Measurements from ENCODE around the gene MORC3. TPM values are rescaled to one million over a fixed set of nuclear protein-coding genes. Genes with fewer than 3 reads are reported as not detected.
"Not testable (repeated sequence)": the region's sequence is repeated elsewhere in the genome, so short reads cannot be mapped to it uniquely, and the experiment has no call there.

MORC3 gene
- polyA plus RNA-seq, 1 donor = 28.7 TPM

- 86% methylated on average over 1 of the region's 4 CpGs for WGBS (ENCODE audit: insufficient coverage, low lambda C conversion rate)
- H3K9me3 ChIP-seq (ENCODE audit: control insufficient read depth, low read depth, low read length) = no peaks in the 10 kb centered on the region
- DNase-seq = no peak
- no peaks in the 10 kb centered on the region for H3K27me3 ChIP-seq (ENCODE audit: control insufficient read depth, insufficient read depth, low read length)
- peaks cover 5% of the 10 kb centered on the region for H3K36me3 ChIP-seq (ENCODE audit: control insufficient read depth, insufficient read depth, low read length)
- H3K4me1 ChIP-seq (ENCODE audit: control insufficient read depth, insufficient read depth, low read length) = peaks cover 8% of the 10 kb centered on the region
- peak overlapping the region; percentile 65 for H3K27ac ChIP-seq (ENCODE audit: low read length)
- H3K4me3 ChIP-seq (ENCODE audit: low read length) = peak overlapping the region; percentile 12
Observed at GRCh38 chr21:36297406-36297937, 22.5 kb upstream of the MORC3 start.

- H3K9me3 ChIP-seq (ENCODE audit: control insufficient read depth, low read depth, low read length) = no peaks in the 10 kb centered on the region
- no peaks in the 10 kb centered on the region for H3K27me3 ChIP-seq (ENCODE audit: control insufficient read depth, insufficient read depth, low read length)
- H3K36me3 ChIP-seq (ENCODE audit: control insufficient read depth, insufficient read depth, low read length) = peaks cover 3% of the 10 kb centered on the region
- H3K27ac ChIP-seq (ENCODE audit: low read length) = peak overlapping the region; percentile 65
- WGBS (ENCODE audit: insufficient coverage, low lambda C conversion rate) = no CpG with 5 or more reads among the region's 10 CpGs
- H3K4me3 ChIP-seq (ENCODE audit: low read length) = peak overlapping the region; percentile 12
- peaks cover 8% of the 10 kb centered on the region for H3K4me1 ChIP-seq (ENCODE audit: control insufficient read depth, insufficient read depth, low read length)
- DNase-seq = peak; percentile 88 to 94
Observed at GRCh38 chr21:36297938-36298572, 21.9 kb upstream of the MORC3 start.

GRCh38 chr21:36306872-36307534 is 13.0 kb upstream of the MORC3 start:
- WGBS (ENCODE audit: insufficient coverage, low lambda C conversion rate) = 100% methylated on average over 1 of the region's 6 CpGs
- Histone ChIP-seq H3K27ac (ENCODE audit: low read length) (no peak overlapping the region), H3K4me1 (ENCODE audit: control insufficient read depth, insufficient read depth, low read length) (no peaks in the 10 kb centered on the region), H3K36me3 (ENCODE audit: control insufficient read depth, insufficient read depth, low read length) (no peaks in the 10 kb centered on the region), H3K27me3 (ENCODE audit: control insufficient read depth, insufficient read depth, low read length) (no peaks in the 10 kb centered on the region), H3K9me3 (ENCODE audit: control insufficient read depth, low read depth, low read length) (peaks cover 7% of the 10 kb centered on the region), H3K4me3 (ENCODE audit: low read length) (no peak overlapping the region)
- no peak for DNase-seq

GRCh38 chr21:36310016-36310415 is 10.0 kb upstream of the MORC3 start:
- peaks cover 7% of the 10 kb centered on the region for H3K9me3 ChIP-seq (ENCODE audit: control insufficient read depth, low read depth, low read length)
- WGBS (ENCODE audit: insufficient coverage, low lambda C conversion rate) = 60% methylated on average over 1 of the region's 7 CpGs
- no peaks in the 10 kb centered on the region for H3K36me3 ChIP-seq (ENCODE audit: control insufficient read depth, insufficient read depth, low read length)
- no peaks in the 10 kb centered on the region for H3K27me3 ChIP-seq (ENCODE audit: control insufficient read depth, insufficient read depth, low read length)
- H3K4me1 ChIP-seq (ENCODE audit: control insufficient read depth, insufficient read depth, low read length) = no peaks in the 10 kb centered on the region
- no peak overlapping the region for H3K27ac ChIP-seq (ENCODE audit: low read length)
- DNase-seq = no peak
- H3K4me3 ChIP-seq (ENCODE audit: low read length) = no peak overlapping the region

GRCh38 chr21:36313446-36313845 is 6.6 kb upstream of the MORC3 start:
- H3K36me3 ChIP-seq (ENCODE audit: control insufficient read depth, insufficient read depth, low read length); H3K4me1 ChIP-seq (ENCODE audit: control insufficient read depth, insufficient read depth, low read length); H3K4me3 ChIP-seq (ENCODE audit: low read length); H3K27me3 ChIP-seq (ENCODE audit: control insufficient read depth, insufficient read depth, low read length); H3K9me3 ChIP-seq (ENCODE audit: control insufficient read depth, low read depth, low read length); DNase-seq; H3K27ac ChIP-seq (ENCODE audit: low read length): not testable (repeated sequence)
- WGBS (ENCODE audit: insufficient coverage, low lambda C conversion rate) = no CpG with 5 or more reads among the region's 2 CpGs

GRCh38 chr21:36316045-36316444 is 4.0 kb upstream of the MORC3 start:
- H3K4me1 ChIP-seq (ENCODE audit: control insufficient read depth, insufficient read depth, low read length); H3K27ac ChIP-seq (ENCODE audit: low read length); H3K27me3 ChIP-seq (ENCODE audit: control insufficient read depth, insufficient read depth, low read length); H3K36me3 ChIP-seq (ENCODE audit: control insufficient read depth, insufficient read depth, low read length); H3K4me3 ChIP-seq (ENCODE audit: low read length); H3K9me3 ChIP-seq (ENCODE audit: control insufficient read depth, low read depth, low read length); DNase-seq: not testable (repeated sequence)
- no CpG with 5 or more reads among the region's 3 CpGs for WGBS (ENCODE audit: insufficient coverage, low lambda C conversion rate)

- H3K36me3 ChIP-seq (ENCODE audit: control insufficient read depth, insufficient read depth, low read length) = no peaks in the 10 kb centered on the region
- no peak for DNase-seq
- H3K27me3 ChIP-seq (ENCODE audit: control insufficient read depth, insufficient read depth, low read length) = no peaks in the 10 kb centered on the region
- H3K4me3 ChIP-seq (ENCODE audit: low read length) = no peak overlapping the region
- H3K27ac ChIP-seq (ENCODE audit: low read length) = no peak overlapping the region
- H3K9me3 ChIP-seq (ENCODE audit: control insufficient read depth, low read depth, low read length) = no peaks in the 10 kb centered on the region
- H3K4me1 ChIP-seq (ENCODE audit: control insufficient read depth, insufficient read depth, low read length) = peaks cover 5% of the 10 kb centered on the region
- WGBS (ENCODE audit: insufficient coverage, low lambda C conversion rate) = 95% methylated on average over 4 of the region's 14 CpGs
Observed at GRCh38 chr21:36316872-36317484, 3.0 kb upstream of the MORC3 start.

GRCh38 chr21:36319406-36319766 is 611 bp upstream of the MORC3 start:
- not testable (repeated sequence) for DNase-seq
- WGBS (ENCODE audit: insufficient coverage, low lambda C conversion rate) = 0% methylated on average over 3 of the region's 17 CpGs

GRCh38 chr21:36320421-36321324 is 676 bp downstream of the MORC3 start:
- no peaks in the 10 kb centered on the region for H3K9me3 ChIP-seq (ENCODE audit: control insufficient read depth, low read depth, low read length)
- H3K36me3 ChIP-seq (ENCODE audit: control insufficient read depth, insufficient read depth, low read length) = no peaks in the 10 kb centered on the region
- H3K27me3 ChIP-seq (ENCODE audit: control insufficient read depth, insufficient read depth, low read length) = no peaks in the 10 kb centered on the region
- H3K27ac ChIP-seq (ENCODE audit: low read length) = peak overlapping the region; percentile 98
- peaks cover 5% of the 10 kb centered on the region for H3K4me1 ChIP-seq (ENCODE audit: control insufficient read depth, insufficient read depth, low read length)
- DNase-seq = peak; percentile 55 to 79
- WGBS (ENCODE audit: insufficient coverage, low lambda C conversion rate) = no CpG with 5 or more reads among the region's 62 CpGs
- H3K4me3 ChIP-seq (ENCODE audit: low read length) = peak overlapping the region; percentile 86

More at GRCh38 chr21:36319406-36319766, 611 bp upstream of the MORC3 start:
- Histone ChIP-seq H3K4me3 (ENCODE audit: low read length) (peak overlapping the region; percentile 86), H3K27ac (ENCODE audit: low read length) (peak overlapping the region; percentile 98)
- H3K4me1 ChIP-seq (ENCODE audit: control insufficient read depth, insufficient read depth, low read length); H3K9me3 ChIP-seq (ENCODE audit: control insufficient read depth, low read depth, low read length); H3K27me3 ChIP-seq (ENCODE audit: control insufficient read depth, insufficient read depth, low read length); H3K36me3 ChIP-seq (ENCODE audit: control insufficient read depth, insufficient read depth, low read length): not testable (repeated sequence)

All from large intestine (tissue), 3 donors.